ENCODE data around the gene CIROP. TPM values are rescaled to one million over a fixed set of nuclear protein-coding genes. Genes with fewer than 3 reads are reported as not detected.

Gene CIROP
- total and polyA plus RNA-seq, 9 of the 15 experiments (the other 6 are each of a cell fraction or from before 2014, with no cell fraction given): not detected

DNA sequence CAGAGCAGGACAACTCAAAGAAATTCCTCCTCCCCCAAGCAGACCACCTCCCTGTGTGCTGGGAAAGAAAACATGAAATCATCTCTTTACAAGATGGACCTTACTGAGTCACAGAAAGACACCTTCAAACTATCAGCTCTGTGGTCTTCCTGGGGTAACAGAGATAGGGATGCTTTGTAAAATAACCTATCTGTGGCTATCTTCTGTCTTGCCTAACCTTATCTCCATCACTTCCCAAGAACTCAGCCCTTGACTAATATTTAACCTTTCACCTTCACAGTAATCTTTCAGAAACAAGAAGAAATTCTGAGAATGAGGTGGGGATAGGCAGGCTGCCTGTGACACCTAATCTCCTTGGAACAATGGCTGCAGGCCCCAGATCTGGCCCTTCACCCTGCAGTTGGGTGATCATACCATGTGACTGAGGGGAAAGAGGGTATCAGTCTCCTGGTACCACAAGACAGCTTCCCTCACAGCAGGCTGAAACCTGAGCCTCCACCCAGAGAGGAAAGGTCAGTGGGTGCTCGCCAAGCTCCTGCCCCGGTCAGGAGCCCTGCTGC lies 41.6 kb upstream of the CIROP start (continued):
- TF ChIP-seq, protein P1, sequence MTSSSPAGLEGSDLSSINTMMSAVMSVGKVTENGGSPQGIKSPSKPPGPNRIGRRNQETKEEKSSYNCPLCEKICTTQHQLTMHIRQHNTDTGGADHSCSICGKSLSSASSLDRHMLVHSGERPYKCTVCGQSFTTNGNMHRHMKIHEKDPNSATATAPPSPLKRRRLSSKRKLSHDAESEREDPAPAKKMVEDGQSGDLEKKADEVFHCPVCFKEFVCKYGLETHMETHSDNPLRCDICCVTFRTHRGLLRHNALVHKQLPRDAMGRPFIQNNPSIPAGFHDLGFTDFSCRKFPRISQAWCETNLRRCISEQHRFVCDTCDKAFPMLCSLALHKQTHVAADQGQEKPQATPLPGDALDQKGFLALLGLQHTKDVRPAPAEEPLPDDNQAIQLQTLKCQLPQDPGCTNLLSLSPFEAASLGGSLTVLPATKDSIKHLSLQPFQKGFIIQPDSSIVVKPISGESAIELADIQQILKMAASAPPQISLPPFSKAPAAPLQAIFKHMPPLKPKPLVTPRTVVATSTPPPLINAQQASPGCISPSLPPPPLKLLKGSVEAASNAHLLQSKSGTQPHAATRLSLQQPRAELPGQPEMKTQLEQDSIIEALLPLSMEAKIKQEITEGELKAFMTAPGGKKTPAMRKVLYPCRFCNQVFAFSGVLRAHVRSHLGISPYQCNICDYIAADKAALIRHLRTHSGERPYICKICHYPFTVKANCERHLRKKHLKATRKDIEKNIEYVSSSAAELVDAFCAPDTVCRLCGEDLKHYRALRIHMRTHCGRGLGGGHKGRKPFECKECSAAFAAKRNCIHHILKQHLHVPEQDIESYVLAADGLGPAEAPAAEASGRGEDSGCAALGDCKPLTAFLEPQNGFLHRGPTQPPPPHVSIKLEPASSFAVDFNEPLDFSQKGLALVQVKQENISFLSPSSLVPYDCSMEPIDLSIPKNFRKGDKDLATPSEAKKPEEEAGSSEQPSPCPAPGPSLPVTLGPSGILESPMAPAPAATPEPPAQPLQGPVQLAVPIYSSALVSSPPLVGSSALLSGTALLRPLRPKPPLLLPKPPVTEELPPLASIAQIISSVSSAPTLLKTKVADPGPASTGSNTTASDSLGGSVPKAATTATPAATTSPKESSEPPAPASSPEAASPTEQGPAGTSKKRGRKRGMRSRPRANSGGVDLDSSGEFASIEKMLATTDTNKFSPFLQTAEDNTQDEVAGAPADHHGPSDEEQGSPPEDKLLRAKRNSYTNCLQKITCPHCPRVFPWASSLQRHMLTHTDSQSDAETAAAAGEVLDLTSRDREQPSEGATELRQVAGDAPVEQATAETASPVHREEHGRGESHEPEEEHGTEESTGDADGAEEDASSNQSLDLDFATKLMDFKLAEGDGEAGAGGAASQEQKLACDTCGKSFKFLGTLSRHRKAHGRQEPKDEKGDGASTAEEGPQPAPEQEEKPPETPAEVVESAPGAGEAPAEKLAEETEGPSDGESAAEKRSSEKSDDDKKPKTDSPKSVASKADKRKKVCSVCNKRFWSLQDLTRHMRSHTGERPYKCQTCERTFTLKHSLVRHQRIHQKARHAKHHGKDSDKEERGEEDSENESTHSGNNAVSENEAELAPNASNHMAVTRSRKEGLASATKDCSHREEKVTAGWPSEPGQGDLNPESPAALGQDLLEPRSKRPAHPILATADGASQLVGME (CRISPR knock-in tag; IDR thresholded peaks at IDR 0.05): peak; percentile 95
- TF ChIP-seq NCOA4 (IDR thresholded peaks at IDR 0.05; ENCODE audit: partially characterized antibody) (peak; percentile 87), COPS2 (conservative IDR thresholded peaks at IDR 0.05) (no peak), CHCHD3 (CRISPR knock-in tag; IDR thresholded peaks at IDR 0.05) (no peak), CBX8 (IDR thresholded peaks at IDR 0.05; ENCODE audit: borderline replicate concordance, extremely low read depth, low read depth, low read length, poor library complexity, severe bottlenecking) (no peak), ZNF197 (CRISPR knock-in tag; IDR thresholded peaks at IDR 0.05; ENCODE audit: low read depth) (no peak), MYC (IDR thresholded peaks at IDR 0.05; ENCODE audit: low read depth, low read length) (peak; percentile 50; the same call in 1 of the 2 replicates), MYC (CRISPR knock-in tag; IDR thresholded peaks at IDR 0.05; ENCODE audit: borderline replicate concordance, low read depth) (no peak), ZNF143 (CRISPR knock-in tag; IDR thresholded peaks at IDR 0.05) (no peak), GABPB1 (CRISPR knock-in tag; IDR thresholded peaks at IDR 0.05) (no peak), YBX1 (IDR thresholded peaks at IDR 0.05) (no peak)
- TF ChIP-seq, protein P2, sequence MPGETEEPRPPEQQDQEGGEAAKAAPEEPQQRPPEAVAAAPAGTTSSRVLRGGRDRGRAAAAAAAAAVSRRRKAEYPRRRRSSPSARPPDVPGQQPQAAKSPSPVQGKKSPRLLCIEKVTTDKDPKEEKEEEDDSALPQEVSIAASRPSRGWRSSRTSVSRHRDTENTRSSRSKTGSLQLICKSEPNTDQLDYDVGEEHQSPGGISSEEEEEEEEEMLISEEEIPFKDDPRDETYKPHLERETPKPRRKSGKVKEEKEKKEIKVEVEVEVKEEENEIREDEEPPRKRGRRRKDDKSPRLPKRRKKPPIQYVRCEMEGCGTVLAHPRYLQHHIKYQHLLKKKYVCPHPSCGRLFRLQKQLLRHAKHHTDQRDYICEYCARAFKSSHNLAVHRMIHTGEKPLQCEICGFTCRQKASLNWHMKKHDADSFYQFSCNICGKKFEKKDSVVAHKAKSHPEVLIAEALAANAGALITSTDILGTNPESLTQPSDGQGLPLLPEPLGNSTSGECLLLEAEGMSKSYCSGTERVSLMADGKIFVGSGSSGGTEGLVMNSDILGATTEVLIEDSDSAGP (CRISPR knock-in tag; IDR thresholded peaks at IDR 0.05): no peak
- TF ChIP-seq, protein P3, sequence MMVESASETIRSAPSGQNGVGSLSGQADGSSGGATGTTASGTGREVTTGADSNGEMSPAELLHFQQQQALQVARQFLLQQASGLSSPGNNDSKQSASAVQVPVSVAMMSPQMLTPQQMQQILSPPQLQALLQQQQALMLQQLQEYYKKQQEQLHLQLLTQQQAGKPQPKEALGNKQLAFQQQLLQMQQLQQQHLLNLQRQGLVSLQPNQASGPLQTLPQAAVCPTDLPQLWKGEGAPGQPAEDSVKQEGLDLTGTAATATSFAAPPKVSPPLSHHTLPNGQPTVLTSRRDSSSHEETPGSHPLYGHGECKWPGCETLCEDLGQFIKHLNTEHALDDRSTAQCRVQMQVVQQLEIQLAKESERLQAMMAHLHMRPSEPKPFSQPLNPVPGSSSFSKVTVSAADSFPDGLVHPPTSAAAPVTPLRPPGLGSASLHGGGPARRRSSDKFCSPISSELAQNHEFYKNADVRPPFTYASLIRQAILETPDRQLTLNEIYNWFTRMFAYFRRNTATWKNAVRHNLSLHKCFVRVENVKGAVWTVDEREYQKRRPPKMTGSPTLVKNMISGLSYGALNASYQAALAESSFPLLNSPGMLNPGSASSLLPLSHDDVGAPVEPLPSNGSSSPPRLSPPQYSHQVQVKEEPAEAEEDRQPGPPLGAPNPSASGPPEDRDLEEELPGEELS (CRISPR knock-in tag; IDR thresholded peaks at IDR 0.05; ENCODE audit: borderline replicate concordance): no peak
- TF ChIP-seq, protein P4, sequence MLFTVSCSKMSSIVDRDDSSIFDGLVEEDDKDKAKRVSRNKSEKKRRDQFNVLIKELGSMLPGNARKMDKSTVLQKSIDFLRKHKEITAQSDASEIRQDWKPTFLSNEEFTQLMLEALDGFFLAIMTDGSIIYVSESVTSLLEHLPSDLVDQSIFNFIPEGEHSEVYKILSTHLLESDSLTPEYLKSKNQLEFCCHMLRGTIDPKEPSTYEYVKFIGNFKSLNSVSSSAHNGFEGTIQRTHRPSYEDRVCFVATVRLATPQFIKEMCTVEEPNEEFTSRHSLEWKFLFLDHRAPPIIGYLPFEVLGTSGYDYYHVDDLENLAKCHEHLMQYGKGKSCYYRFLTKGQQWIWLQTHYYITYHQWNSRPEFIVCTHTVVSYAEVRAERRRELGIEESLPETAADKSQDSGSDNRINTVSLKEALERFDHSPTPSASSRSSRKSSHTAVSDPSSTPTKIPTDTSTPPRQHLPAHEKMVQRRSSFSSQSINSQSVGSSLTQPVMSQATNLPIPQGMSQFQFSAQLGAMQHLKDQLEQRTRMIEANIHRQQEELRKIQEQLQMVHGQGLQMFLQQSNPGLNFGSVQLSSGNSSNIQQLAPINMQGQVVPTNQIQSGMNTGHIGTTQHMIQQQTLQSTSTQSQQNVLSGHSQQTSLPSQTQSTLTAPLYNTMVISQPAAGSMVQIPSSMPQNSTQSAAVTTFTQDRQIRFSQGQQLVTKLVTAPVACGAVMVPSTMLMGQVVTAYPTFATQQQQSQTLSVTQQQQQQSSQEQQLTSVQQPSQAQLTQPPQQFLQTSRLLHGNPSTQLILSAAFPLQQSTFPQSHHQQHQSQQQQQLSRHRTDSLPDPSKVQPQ (CRISPR knock-in tag; IDR thresholded peaks at IDR 0.05; ENCODE audit: borderline replicate concordance): peak; percentile 63; the same call in 1 of the 2 replicates

All from K562 (cell line).